ENCODE measurements around the gene GPSM1.

The GPSM1 gene

DNA sequence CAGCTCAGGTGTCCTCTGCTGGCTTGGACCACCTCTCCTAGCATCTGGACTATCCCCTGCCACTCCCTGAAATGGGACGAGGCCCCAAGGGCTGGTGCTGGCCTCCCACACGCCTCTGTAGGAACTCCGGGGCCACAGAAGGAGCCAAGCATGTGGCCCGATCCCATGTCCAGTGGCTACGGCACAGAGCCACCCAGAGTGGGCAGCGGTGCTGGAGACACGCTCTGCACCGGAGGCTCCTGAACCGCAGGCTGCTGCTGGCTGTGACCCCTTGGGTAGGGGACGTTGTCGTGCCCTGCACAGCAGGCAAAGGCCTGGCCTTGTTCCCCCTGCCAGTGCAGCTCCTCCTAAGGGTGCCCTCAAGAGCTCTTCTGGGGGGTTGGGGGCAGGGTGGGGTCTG lies 52.6 kb downstream of the GPSM1 start:
- DNase-seq, result no peak

DNA sequence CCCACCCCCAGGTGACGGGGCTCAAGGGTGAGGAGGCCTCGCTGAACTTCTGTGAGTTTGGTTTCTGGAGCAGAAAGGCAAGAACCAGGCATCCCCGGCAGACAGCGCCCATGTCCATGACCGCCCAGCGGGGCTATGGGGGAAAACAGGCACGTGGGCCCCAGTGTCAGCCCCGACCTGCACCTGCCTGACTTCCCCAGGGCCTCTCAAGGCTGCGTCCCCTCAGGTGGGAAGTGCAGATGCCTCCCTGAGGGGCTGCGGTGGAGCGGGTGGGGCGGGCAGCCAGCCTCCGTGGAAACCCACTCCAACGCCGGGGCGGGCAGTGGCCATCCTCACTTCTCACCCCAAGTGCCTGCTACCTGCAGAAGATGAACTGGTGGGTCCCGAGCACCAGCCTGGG lies 53.0 kb downstream of the GPSM1 start:
- no peak for DNase-seq

DNA sequence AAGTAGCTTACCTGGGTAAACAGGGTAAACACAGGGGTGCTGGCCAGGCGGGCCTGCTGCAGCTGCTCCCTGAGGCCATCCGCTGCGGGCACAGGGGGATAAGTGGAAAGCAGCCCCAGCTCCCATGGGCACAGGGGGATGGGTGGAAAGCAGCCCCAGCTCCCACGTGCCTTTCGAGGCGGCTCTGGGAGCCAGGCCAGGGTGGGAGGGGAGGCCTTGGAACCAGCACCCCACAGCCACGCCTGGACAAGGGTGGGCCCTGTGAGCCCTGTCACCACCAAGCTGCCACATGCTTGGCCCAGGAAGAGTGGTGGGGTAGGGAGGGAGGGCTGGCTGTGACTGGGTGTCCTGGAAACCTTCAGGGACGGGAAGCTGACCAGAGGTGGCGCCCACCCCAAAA lies 54.0 kb downstream of the GPSM1 start:
- DNase-seq, result no peak

DNA sequence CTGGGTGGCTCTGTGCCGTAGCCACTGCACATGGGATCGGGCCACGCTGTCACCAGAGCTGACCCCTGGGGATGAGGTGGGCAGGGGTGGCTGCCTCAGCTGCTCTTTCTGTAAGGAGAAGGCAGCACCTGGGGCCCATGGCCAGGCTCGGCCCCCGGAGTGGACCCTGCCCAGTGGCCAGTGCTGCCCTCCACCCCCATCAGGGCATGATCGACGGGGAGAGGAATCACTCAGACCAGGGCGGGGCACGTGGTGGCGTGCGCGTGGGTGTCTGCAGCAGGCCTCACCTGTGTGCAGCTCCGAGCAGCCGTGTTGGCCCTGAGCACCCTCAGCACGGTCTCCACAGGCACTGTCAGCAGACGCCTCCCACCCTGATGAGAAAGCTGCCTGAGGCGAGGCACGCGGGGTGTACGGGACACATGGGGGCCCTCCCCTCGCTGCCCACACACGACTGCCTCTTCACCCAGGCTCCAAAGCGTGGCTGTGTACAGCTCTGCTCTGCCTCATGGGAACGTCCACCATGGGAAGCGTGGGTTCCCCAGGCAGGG lies 54.7 kb downstream of the GPSM1 start:
- DNase-seq, result no peak

DNA sequence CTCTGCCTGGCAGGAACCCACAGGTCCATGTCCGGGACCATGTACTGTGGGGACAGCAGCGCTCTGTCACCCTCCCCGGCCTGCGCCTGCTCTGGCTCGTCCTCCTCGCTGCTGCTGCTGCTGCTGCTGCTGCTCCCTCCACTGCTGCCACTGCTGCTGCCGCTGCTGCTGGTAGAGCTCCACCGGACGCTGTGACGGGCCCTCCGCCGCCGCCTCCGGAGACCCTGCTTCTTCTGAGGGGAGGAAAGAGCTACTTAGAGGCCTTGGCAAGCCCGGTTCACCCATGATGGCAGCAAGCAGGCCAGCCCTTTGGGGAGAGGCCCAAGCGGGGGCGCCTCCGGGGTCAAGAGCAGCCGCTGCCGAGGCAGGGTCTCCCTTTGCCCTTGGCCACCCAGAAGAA lies 56.1 kb downstream of the GPSM1 start:
- DNase-seq, result no peak

DNA sequence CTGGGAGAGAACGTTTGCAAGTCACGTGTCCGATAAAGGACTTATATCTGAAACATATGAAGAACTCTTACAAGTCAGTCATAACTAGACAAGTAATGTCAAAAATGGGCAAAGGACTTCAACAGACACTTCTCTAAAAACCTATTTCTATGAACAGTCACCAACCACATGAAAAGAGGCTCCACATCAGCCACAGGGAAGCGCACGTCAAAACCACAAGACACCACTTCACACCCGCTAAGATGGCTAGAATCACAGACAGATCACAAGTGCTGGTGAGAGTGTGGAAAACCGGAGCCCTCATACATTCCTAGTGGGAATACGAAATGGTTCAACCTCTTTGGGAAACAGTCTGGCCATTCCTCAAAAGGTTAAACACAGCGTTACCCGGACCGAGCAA lies 57.7 kb downstream of the GPSM1 start:
- no peak for DNase-seq

DNA sequence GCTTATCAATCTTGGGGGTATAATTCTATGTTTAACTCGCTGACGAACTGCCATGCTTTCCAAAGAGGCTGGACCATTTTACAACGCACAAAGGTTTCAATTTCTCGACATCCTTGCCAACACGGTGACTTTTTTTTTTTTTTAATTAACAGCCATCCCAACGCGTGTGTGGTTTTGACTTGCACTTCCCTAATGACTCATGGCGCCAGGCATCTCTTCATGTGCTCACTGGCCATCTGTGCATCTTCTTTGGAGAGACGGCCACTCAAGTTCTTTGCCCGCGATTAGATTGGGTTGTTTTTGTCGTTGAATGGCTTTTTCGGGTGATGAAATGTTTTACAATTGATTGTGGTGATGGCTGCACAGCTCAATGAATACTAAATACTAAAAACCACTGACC lies 58.7 kb downstream of the GPSM1 start:
- DNase-seq, result no peak

DNA sequence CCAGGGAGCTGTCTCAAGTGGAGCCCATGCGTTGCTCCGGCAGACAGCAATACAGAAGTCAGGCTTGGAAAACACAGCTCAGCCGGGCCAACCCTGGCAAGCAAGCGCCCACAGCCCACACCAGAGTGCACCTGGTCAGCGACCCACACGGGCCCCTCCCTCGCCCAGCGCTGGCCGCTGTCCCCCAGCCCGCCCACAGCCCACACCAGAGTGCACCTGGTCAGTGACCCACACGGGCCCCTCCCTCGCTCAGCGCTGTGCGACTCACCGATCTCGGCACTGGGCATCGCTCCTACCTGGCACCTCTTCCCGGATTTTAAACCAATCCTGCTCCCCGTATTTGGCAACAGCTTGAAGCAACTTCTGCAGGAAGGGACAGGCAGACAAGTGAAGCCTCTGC lies 59.9 kb downstream of the GPSM1 start:
- DNase-seq, result no peak

DNA sequence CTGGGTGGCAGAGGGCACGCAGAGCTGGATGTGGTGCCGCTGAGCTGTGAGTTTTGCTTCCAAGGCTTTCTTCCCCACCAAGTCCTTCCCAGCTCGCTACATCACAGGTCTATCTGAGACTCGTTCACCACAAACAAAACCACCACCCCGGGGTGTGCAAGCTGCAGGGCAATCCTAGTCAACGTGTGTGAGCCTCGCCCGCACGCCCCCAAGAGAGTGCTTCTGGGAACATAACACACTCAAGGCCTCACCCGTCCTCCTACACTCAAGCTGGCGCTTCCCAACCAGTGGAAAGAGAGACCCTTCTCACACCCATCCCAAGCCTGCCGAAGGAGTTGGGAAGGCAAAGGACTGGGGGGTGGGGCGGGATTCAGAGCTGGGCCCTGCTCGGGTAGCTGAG lies 62.1 kb downstream of the GPSM1 start:
- peak; percentile 70 for DNase-seq

DNA sequence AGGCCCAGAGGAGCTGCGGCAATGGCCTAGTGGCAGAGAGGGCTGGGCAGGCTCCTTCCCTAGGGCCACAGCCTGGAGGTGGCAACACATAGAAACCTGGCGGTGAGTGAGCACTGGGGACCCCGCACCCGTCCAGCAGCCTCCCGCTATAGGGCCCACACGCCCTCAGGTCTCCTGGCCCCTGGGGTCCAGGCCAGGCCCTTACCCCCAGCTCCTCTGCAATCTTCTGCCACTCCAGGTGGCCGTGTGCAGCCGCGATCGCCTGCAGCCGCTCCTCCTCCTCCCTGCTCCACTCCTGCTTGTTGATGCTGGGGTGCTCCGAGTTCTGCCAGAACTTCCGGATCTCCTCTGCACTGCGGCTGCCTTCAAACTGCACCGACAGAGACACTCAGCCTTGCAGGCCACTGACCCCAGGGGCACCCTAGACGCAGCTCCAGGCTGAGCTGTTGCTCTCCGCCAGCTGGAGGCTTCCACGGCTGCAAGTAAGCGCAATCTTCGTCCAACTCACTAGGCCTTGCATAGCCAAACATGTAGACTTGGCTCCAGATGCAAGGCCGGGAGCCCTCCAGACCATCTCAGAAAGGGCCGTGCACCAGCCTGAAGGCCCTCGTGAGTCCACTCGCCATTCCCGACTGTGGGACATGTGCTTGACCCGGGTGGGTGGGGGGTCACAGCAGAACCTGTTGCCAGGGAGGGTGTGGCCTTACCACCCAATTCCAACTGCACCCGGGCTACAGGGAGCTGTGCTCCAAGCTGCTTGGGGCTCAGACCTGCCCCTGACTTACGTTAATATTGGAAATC lies 64.6 kb downstream of the GPSM1 start:
- DNase-seq, result no peak

DNA sequence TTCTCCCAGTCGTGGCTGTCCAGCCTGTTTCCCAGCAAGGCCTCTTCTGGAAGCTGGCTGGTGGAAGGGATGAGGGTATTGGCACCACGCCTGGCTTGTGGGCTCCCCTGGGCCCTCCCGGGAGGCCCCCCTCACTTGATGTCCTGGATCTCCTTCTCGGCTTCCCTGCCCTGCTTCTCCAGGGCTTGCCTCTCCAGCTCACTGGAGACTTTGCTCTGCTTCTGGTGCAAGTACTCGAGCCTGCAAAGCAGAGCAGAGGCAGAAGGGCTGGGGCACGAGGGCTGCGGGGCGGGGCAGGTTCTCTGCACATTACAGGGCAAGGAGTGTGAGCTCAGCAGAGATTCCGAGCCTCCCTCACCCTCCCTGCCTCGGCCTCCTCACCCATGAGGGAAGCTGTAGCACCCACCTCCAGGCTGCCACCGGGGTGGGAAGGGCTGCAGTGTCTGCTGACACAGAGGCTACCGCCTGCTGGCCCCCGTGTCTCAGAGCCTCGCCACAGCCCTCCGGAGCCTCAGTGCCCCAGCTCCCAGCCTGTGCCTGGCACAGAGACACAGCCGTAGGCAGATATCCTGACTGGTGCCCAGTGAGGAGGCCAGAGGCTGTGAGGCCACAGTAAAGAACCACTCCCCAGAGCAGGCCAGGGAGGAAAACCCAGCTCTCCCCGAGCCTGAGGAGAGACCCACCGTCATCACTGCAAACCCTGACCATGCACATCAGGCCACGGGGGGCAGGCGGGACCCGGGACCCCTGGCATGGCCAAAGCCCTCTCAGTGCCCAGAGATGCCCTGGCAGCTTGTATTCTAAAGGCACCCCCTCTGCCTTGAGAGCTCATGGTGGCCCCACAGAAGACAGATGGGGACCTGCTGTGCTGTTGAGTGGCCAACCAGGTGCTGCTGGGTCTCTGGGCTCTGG lies 65.5 kb downstream of the GPSM1 start:
- no peak for DNase-seq

DNA sequence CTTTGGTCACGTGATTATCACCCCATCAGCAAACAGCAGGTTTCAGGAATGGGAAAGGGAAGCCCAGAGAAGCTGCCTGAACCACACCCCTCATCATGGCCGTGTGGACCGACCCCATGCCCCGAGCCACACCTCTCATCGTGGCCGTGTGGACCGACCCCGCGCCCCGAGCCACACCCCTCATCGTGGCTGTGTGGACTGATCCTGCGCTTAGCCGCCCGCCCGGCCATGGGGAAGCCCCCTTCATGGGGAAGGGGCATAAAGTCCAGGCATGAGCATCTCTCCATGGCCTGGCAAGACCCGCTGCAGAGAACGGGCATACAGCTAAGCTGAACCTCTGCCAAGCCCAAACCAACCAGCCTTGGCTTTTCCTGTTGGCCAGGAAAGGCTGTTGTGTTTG lies 66.2 kb downstream of the GPSM1 start:
- DNase-seq, result no peak

DNA sequence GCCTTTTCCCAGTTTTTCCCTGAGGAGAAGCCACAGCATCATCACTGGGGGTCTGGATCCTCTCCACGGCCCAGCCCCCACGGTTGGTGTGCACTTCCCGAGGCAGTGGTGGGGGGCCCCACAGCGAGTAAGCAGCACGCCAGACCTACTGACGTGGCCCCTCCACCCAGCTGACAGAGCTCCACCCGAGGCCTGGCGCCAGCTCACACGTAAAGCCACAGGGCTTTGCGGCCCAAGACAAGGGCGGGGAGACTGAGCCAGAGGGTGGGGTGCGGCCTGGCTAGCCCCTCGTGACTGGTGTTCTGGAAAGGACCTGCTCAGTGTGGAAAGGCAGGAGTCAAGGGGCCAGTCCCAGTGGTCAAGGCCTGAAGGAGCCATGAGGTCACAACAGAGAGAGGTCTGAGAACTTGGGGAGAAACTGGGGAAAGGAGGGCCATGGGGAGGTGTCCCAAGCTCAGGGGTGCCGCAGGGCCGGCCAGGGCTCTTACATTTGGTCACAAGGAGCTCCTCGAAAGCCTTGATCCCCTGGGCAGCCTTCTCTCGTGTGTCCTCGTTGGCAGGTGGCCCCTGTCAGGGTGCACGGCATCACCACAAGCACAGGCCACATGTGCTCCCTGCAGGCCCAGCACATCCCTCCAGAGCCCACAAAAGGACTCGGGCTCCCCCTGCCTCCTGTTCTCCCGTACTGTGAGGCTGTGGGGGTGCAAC lies 67.1 kb downstream of the GPSM1 start:
- DNase-seq, result peak; percentile 29

DNA sequence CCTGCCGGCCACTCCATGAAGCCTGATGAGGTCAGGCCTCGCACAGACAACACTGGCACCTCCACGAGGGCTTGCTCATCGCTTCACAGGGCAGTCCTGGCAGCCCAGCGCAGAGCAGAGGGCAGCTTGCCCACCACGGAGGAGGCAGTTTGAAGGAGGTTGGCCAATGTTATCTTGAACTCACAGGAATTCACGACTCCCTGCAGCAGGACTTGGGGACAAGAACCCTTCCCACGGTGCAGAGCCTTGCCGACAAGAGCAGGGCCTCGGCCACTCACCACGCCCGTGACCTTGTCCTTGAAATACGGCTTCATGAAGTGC lies 67.6 kb downstream of the GPSM1 start:
- DNase-seq, result peak; percentile 50

DNA sequence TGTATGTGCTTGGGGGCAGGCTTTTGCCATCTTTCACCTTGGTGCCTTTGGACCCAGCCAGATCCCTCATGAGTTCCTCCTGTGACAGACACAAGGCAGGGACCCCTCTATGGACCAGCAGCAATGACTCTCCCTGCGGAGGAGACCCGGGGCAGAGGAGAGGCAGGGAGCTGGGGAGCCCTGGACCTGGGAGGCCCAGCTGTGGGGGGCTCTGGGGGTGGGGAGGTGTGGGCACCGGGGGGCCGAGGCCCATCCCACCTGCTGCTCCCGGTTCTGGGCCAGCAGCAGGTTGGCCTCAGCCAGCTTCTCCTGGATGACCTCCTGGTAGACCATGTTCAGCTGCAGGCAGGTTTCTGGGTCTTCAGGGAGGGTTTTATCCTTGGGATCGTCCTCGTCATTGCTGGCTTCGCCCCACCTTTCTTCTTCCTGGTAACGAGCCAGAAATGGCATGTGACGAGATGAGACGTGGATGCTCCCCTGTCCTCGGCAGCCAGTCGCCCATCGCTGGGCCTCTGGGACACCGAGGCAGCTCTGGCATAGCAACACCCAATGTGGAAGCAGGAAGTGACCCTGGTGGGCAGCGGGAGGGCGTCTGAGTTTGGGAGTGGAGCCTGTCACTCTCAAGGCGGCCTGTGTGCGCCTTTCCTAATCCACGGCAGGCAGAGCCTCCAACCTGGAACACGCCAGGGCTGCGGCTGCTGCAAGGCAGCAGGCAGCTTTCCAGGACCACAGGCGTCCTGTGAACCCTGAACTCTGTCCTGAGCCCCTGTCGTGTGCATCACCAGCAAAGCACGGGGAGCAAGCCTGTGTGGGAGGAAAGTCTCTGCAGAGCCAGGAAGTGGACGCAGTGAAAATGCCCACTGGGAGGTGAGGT lies 68.2 kb downstream of the GPSM1 start:
- no peak for DNase-seq

DNA sequence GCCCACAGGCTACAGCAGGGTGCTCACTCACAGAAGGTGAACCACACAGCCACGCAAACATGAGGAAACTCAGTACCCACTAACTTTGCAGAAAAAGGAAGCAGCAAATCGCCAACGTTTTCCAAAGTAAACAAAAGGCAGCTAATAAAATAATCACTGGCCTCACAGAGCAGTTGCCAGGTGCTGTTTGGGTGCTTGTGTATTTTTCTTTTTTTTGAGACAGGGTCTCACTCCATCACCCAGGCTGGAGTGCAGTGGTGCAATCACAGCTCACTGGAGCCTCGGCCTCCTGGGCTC lies 68.8 kb downstream of the GPSM1 start:
- no peak for DNase-seq

DNA sequence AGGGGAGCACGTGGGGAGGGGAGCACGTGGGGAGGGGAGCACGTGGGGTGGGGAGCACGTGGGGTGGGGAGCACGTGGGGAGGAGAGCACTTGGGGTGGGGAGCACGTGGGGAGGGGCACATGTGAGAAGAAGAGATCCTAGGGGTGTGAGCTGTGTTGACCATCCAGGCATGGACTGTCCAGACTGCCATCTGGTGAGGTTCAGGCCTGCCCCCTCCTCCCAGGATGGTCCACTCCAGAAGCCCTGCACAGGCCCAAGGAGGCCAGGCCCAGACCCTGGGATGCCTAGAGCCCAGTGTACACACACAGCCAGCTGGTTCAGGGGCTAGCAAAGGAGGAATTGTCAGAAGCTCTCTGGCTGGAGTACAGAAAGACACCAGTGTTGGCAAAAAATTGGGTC lies 70.3 kb downstream of the GPSM1 start:
- no peak for DNase-seq

DNA sequence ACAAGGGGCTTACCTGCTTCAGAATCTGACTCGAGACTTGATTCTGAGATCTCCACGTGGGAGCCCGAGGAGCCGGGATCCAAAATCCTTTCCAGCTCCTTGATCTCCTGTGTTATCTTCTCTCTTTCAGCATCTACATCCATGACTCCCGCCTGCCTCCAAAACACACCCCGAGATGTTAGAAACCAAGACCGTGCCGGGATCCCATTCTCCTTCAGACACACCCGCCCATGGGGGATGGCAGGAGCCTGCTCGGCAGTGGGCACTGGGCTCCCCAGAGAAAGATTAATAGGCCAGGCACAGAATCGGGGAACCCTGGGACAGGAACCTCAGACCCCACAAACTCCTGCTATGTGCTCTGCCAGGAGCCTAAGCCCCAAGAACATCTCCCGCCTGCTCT lies 70.9 kb downstream of the GPSM1 start:
- DNase-seq, result no peak

DNA sequence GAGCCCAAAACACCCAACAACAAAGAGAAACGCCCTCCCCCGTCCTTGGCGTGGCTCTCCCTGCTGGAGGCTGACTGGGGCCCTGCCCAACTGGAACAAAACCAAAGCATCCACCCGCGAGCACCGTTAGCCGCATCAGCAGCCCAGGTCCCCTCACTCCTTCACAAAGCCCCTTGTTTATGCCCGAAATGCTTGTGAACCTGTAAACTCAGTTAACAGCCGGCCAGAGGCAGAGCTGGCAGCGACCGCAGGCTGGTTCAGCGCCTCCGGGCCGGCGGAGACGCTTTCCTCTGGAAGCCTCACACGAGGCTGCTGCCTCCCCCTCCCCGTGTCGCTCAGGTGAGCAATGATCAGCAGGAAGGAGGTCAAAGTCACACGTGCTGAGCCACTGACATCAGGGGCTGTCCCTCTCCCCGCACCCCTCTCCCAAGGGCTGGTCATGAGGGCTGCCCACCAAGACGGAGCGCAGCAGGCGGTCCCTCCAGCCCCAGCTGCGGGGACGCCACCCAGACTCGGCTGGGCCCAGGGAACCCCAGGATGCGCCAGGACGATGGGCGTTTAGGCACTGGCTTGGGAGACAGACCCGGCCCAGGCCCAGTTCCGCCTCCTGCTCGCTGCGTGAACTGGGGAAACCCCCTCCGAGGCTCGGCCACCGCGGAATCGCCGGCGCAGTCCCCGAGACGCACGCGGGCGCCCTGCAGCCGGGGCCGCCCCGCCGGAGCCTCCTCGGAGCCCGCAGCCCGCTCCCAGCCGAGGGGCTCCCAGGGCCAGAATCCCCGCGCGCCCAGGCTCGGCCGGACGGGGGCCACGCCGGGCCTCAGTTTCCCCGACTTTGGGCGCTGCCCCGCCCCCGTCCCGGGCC lies 72.1 kb downstream of the GPSM1 start:
- DNase-seq, result peak; percentile 53

DNA sequence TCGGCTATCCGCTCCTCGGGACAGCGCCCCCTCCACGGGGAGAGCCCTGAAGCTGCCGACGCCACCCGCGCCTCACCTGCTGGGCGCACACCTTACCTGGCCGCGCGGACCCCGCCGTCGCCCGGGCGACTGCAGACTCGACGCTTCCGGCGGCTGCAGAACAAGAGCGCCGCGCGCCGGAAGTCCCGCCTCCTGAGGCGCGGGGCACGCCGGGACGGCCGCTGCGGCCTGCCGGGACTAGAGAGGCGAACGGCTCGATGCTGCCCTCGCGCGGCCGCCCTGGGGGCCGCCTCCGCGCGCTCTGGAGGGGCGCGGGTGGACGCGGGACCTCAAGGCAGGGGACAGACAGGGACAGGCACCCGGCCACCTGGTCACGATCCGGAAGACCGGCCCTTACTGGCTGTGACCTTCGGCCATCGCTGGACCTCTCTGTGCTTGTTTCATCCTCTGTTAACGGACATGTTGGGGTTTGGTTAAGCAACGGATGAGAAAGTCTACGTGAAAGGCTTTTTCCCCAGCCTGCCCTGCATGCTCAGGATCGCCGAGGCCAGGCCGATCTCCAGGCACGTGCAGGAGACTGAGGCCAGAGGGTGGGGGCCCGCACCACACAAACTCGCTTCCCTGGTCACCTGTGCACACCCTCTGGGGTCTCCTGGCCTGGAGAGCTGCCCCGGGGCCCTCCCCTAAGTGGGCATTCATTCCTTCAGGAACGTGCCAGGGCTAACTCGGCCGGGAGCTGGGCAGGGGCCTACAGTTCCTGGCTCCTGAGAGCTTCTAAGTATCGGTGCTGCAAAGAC lies 72.9 kb downstream of the GPSM1 start, which contains the start of gene SNAPC4:
SNAPC4 (minus strand) TSS at position 133 of the 797 bp plus-strand sequence. CDS start 1,742 bp downstream, outside the sequence.
- DNase-seq, result peak; percentile 87
